ENCODE results near the gene GALNT13. TPM values are rescaled to one million over a fixed set of nuclear protein-coding genes. Genes with fewer than 3 reads are reported as not detected.

The GALNT13 gene
- total and polyA plus RNA-seq, 2 donors (not counting 1 experiment from before 2014, with no cell fraction given): not detected

DNA sequence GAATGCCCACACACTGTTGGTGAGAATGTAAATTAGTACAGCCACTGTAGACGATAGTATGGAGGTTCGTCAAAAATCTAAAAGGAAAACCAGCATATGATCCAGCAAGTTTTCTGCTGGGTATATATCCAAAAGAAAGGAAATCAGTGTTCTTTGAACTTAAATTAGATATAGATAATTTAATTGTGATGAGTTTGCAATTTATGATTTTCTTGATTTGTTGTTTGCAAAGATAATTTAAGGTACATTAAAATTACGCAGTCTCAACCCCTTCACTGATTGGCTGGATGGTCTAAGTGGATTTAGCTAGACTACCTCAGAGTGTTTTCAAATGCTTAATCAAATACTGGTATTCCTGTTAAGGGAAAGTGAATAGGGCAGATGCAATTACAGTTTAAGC, 302.2 kb downstream of the GALNT13 start:
- intact Hi-C loops (cut with micrococcal nuclease): no loop called here
- Mint-ChIP-seq H3K4me3 (no peak overlapping the region), H3K4me1 (no peaks in the 10 kb centered on the region), H3K27me3 (no peaks in the 10 kb centered on the region), H3K9me3 (ENCODE audit: insufficient read depth) (peaks cover 2% of the 10 kb centered on the region), H3K27ac (no peak overlapping the region)
- H4K20me1 ChIP-seq (ENCODE audit: control insufficient read depth, insufficient read depth, low read length, poor library complexity, severe bottlenecking): no peaks in the 10 kb centered on the region
- 100% methylated on average over 2 of the region's 3 CpGs for WGBS (ENCODE audit: insufficient coverage)
- CTCF ChIA-PET: no interaction called here
- ATAC-seq (ENCODE audit: low read depth) (no peak), DNase-seq (no peak)
- H3K27ac ChIP-seq (ENCODE audit: low read length in 2 of 2): no peak overlapping the region
- no peak overlapping the region for H3K4me2 ChIP-seq (replicated peaks; ENCODE audit: low read depth, low read length, poor library complexity, severe bottlenecking)
- H3K9me3 ChIP-seq (ENCODE audit: control extremely low read depth in 1 of 3, control insufficient read depth in 2 of 3, insufficient read depth in 1 of 3, low read length in 2 of 3): peaks cover 0 to 1% (median 0%) of the 10 kb centered on the region in 3 donors
- POLR2A ChIA-PET: no interaction called here
- H3K9ac ChIP-seq (ENCODE audit: low read length): no peak overlapping the region
- no peak overlapping the region for H3K4me3 ChIP-seq (ENCODE audit: control extremely low read depth in 1 of 5, extremely low read depth in 1 of 5, insufficient read depth in 1 of 5, low read depth in 2 of 5, low read length in 4 of 5)
- H3K27me3 ChIP-seq (replicated peaks in 1 of 4; ENCODE audit: control extremely low read depth in 1 of 4, control insufficient read depth in 3 of 4, insufficient read depth in 4 of 4, low read length in 3 of 4): no peaks in the 10 kb centered on the region
- H2AFZ ChIP-seq (ENCODE audit: insufficient read depth, low read depth, low read length, poor library complexity, severe bottlenecking): no peak overlapping the region
- TF ChIP-seq, protein P1, sequence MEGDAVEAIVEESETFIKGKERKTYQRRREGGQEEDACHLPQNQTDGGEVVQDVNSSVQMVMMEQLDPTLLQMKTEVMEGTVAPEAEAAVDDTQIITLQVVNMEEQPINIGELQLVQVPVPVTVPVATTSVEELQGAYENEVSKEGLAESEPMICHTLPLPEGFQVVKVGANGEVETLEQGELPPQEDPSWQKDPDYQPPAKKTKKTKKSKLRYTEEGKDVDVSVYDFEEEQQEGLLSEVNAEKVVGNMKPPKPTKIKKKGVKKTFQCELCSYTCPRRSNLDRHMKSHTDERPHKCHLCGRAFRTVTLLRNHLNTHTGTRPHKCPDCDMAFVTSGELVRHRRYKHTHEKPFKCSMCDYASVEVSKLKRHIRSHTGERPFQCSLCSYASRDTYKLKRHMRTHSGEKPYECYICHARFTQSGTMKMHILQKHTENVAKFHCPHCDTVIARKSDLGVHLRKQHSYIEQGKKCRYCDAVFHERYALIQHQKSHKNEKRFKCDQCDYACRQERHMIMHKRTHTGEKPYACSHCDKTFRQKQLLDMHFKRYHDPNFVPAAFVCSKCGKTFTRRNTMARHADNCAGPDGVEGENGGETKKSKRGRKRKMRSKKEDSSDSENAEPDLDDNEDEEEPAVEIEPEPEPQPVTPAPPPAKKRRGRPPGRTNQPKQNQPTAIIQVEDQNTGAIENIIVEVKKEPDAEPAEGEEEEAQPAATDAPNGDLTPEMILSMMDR (IDR thresholded peaks at IDR 0.05): no peak
- no peak for TF ChIP-seq EZH2 (IDR thresholded peaks at IDR 0.05; ENCODE audit: borderline replicate concordance, insufficient read depth, low read depth, low read length, poor library complexity, severe bottlenecking)
- H3K36me3 ChIP-seq (replicated peaks in 1 of 2; ENCODE audit: control extremely low read depth in 1 of 2, control insufficient read depth in 1 of 2, extremely low read depth in 1 of 2, insufficient read depth in 2 of 2, low read length in 1 of 2): no peaks in the 10 kb centered on the region
- H3K79me2 ChIP-seq (ENCODE audit: control insufficient read depth, insufficient read depth, low read length): no peaks in the 10 kb centered on the region
- no peaks in the 10 kb centered on the region for H3K4me1 ChIP-seq (ENCODE audit: control insufficient read depth in 2 of 2, insufficient read depth in 2 of 2, low read length in 2 of 2)

DNA sequence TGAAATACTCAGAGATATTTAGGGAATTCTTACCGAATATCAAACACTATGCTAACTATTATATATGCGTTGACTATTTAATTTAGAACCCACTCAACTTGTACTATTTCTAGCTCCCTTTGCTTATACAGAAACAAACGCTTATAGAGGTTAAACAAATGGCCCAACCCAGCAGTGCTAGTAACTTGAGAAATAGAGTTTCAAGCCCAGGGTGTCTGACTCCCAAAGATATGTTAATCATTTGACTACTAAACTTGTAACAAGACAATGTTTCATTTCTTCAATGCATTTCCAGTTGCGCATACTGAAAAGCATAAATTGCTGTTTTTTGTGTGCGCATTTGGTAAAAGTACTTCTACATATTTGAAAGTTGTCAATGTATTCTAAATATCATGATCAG, 310.3 kb downstream of the GALNT13 start:
- Histone ChIP-seq H3K27ac (ENCODE audit: low read length in 2 of 2) (no peak overlapping the region), H3K27me3 (replicated peaks in 1 of 4; ENCODE audit: control extremely low read depth in 1 of 4, control insufficient read depth in 3 of 4, insufficient read depth in 4 of 4, low read length in 3 of 4) (no peaks in the 10 kb centered on the region), H3K9ac (ENCODE audit: low read length) (no peak overlapping the region), H3K4me2 (replicated peaks; ENCODE audit: low read depth, low read length, poor library complexity, severe bottlenecking) (no peak overlapping the region), H4K20me1 (ENCODE audit: control insufficient read depth, insufficient read depth, low read length, poor library complexity, severe bottlenecking) (no peaks in the 10 kb centered on the region), H3K4me1 (ENCODE audit: control insufficient read depth in 2 of 2, insufficient read depth in 2 of 2, low read length in 2 of 2) (no peaks in the 10 kb centered on the region), H3K36me3 (replicated peaks in 1 of 2; ENCODE audit: control extremely low read depth in 1 of 2, control insufficient read depth in 1 of 2, extremely low read depth in 1 of 2, insufficient read depth in 2 of 2, low read length in 1 of 2) (no peaks in the 10 kb centered on the region), H2AFZ (ENCODE audit: insufficient read depth, low read depth, low read length, poor library complexity, severe bottlenecking) (no peak overlapping the region), H3K4me3 (ENCODE audit: control extremely low read depth in 1 of 5, extremely low read depth in 1 of 5, insufficient read depth in 1 of 5, low read depth in 2 of 5, low read length in 4 of 5) (no peak overlapping the region), H3K79me2 (ENCODE audit: control insufficient read depth, insufficient read depth, low read length) (no peaks in the 10 kb centered on the region), H3K9me3 (ENCODE audit: control extremely low read depth in 1 of 3, control insufficient read depth in 2 of 3, insufficient read depth in 1 of 3, low read length in 2 of 3) (peaks cover 0 to 2% (median 0%) of the 10 kb centered on the region in 3 donors)
- DNase-seq (no peak), ATAC-seq (ENCODE audit: low read depth) (no peak)
- H3K4me3 Mint-ChIP-seq: no peak overlapping the region
- H3K9me3 Mint-ChIP-seq (ENCODE audit: insufficient read depth): peaks cover 2% of the 10 kb centered on the region
- no peak overlapping the region for H3K27ac Mint-ChIP-seq
- ChIA-PET CTCF (no interaction called here), POLR2A (no interaction called here)
- no CpG with 5 or more reads among the region's 5 CpGs for WGBS (ENCODE audit: insufficient coverage)
- intact Hi-C loops (cut with micrococcal nuclease): no loop called here
- no peak for TF ChIP-seq EZH2 (IDR thresholded peaks at IDR 0.05; ENCODE audit: borderline replicate concordance, insufficient read depth, low read depth, low read length, poor library complexity, severe bottlenecking)
- TF ChIP-seq, protein P1 (IDR thresholded peaks at IDR 0.05): no peak
- H3K27me3 Mint-ChIP-seq: no peaks in the 10 kb centered on the region
- H3K4me1 Mint-ChIP-seq: no peaks in the 10 kb centered on the region
